GM19238 (cell line): ENCODE data around the gene FAR1.
"Not testable (repeated sequence)": the region's sequence is repeated elsewhere in the genome, so short reads cannot be mapped to it uniquely, and the experiment has no call there.

ENCODE experiments used
- DNase-seq: peaks from one replicate; pipeline ENCODE4 v3.0.0; 2011; ENCODE audit warnings: low spot score; ENCODE audit not compliant: insufficient read length

Gene FAR1

GRCh38 chr11:13705710-13706109 lies 37.2 kb downstream of the FAR1 start:
- no peak for DNase-seq

GRCh38 chr11:13713982-13714381 lies 45.5 kb downstream of the FAR1 start:
- DNase-seq, result peak; percentile 1

- DNase-seq, result no peak
These were observed 48.9 kb downstream of the FAR1 start for GRCh38 chr11:13717331-13717730.

- DNase-seq, result no peak
These were observed 49.9 kb downstream of the FAR1 start for GRCh38 chr11:13718394-13718793.

GRCh38 chr11:13720940-13721339 lies 52.5 kb downstream of the FAR1 start:
- DNase-seq, result no peak

GRCh38 chr11:13721760-13722159 lies 53.3 kb downstream of the FAR1 start:
- no peak for DNase-seq

GRCh38 chr11:13726456-13726855 lies 58.0 kb downstream of the FAR1 start:
- no peak for DNase-seq

- no peak for DNase-seq
These were observed 59.6 kb downstream of the FAR1 start for GRCh38 chr11:13728076-13728475.

GRCh38 chr11:13734530-13734929 lies 66.1 kb downstream of the FAR1 start:
- no peak for DNase-seq

GRCh38 chr11:13745165-13745564 lies 76.7 kb downstream of the FAR1 start:
- no peak for DNase-seq

GRCh38 chr11:13753316-13753715 lies 84.8 kb downstream of the FAR1 start:
- not testable (repeated sequence) for DNase-seq

- DNase-seq, result no peak
These were observed 90.6 kb downstream of the FAR1 start for GRCh38 chr11:13759050-13759449.

GRCh38 chr11:13760115-13760514 lies 91.6 kb downstream of the FAR1 start:
- DNase-seq, result no peak

GRCh38 chr11:13761250-13761649 lies 92.8 kb downstream of the FAR1 start:
- no peak for DNase-seq

- DNase-seq, result no peak
These were observed 93.2 kb downstream of the FAR1 start for GRCh38 chr11:13761716-13762115.

- DNase-seq, result no peak
These were observed 94.2 kb downstream of the FAR1 start for GRCh38 chr11:13762718-13763117.

GRCh38 chr11:13763341-13763740 lies 94.9 kb downstream of the FAR1 start:
- no peak for DNase-seq

GRCh38 chr11:13765886-13766285 lies 97.4 kb downstream of the FAR1 start:
- no peak for DNase-seq

GRCh38 chr11:13767471-13767870 lies 99.0 kb downstream of the FAR1 start:
- no peak for DNase-seq

GRCh38 chr11:13769188-13769587 lies 100.7 kb downstream of the FAR1 start:
- DNase-seq, result no peak

GRCh38 chr11:13771151-13771550 lies 102.7 kb downstream of the FAR1 start:
- no peak for DNase-seq

GRCh38 chr11:13772223-13773046 lies 104.0 kb downstream of the FAR1 start:
- DNase-seq, result peak; percentile 10

- DNase-seq, result no peak
These were observed 107.0 kb downstream of the FAR1 start for GRCh38 chr11:13775471-13775870.
